GM12878 (cell line): Measurements from ENCODE around the gene FGFR1OP2. TPM values are rescaled to one million over a fixed set of nuclear protein-coding genes. Genes with fewer than 3 reads are reported as not detected.

Experiments used
- ATAC-seq: fragments of 200-7000 bp; cut with Tn5 transposase; 3 replicates; pipeline ENCODE4 v1.9.1; 2020; ENCODE audit warnings: mild to moderate bottlenecking, moderate library complexity
- BruUV-seq: library from RNA; stranded (reverse); fragments of 400-500 nt; replicated peaks from 2 replicates; lab custom pipeline; 2021; lab: Mats Ljungman, UMichigan
- CTCF ChIA-PET: fragments of 300-600 bp; sonication (Branson Sonifier 250); formaldehyde crosslinking; extraction: SDS; loops from one replicate; lab custom pipeline; 2021; ENCODE audit warnings: inconsistent platforms; lab: Yijun Ruan, JAX
- POLR2A ChIA-PET: fragments of 350-600 bp; formaldehyde crosslinking; extraction: SDS; loops from one replicate; lab custom pipeline; 2021; ENCODE audit warnings: inconsistent platforms; lab: Charles Lee
- RAD21 ChIA-PET: fragments of 300-600 bp; sonication (Branson Sonifier 250); formaldehyde crosslinking; loops from one replicate; lab custom pipeline; 2023; ENCODE audit warnings: antibody characterized with exemption; ENCODE audit not compliant: unreplicated experiment; lab: Charles Lee
- SMC1A ChIA-PET: fragments of 300-600 bp; sonication (Branson Sonifier 250); formaldehyde crosslinking; loops from one replicate; lab custom pipeline; 2023; ENCODE audit not compliant: unreplicated experiment, uncharacterized antibody; lab: Charles Lee
- DNase-seq: peaks from one replicate; pipeline ENCODE4 v3.0.0-alpha.2; 2011; ENCODE audit warnings: low read depth, low spot score
- FAIRE-seq: peaks from 3 replicates; lab custom pipeline; 2011; peaks lifted over from hg19 to GRCh38; lab: Jason Lieb, UNC
- H2AFZ ChIP-seq: 2 replicates; pipeline ENCODE4 v1.6.0; 2011; ENCODE audit warnings: low read depth, low read length, control low read depth; ENCODE audit not compliant: control insufficient read depth
- H3K27ac ChIP-seq: 2 replicates; pipeline ENCODE4 v1.5.1; 2011; ENCODE audit warnings: control low read depth; ENCODE audit not compliant: control insufficient read depth, insufficient read depth
- H3K27me3 ChIP-seq, 2 experiments: replicated peaks in 1 of 2; 2 replicates each; pipeline versions ENCODE4 v1.6.0 to v1.6.1; 2011; ENCODE audit warnings: low read length in 1 of 2; ENCODE audit not compliant: control insufficient read depth in 2 of 2, insufficient read depth in 2 of 2
- H3K36me3 ChIP-seq, 2 experiments: 2 replicates each; pipeline ENCODE4 v1.5.1; 2011; ENCODE audit warnings: low read length in 1 of 2; ENCODE audit not compliant: control insufficient read depth in 2 of 2, insufficient read depth in 2 of 2
- H3K4me1 ChIP-seq: 2 replicates; pipeline ENCODE4 v1.6.1; 2011; ENCODE audit warnings: mild to moderate bottlenecking, low read length, moderate library complexity, mixed read lengths; ENCODE audit not compliant: control insufficient read depth, insufficient read depth
- H3K4me2 ChIP-seq: 2 replicates; pipeline ENCODE4 v1.6.0; 2011; ENCODE audit warnings: control low read depth; ENCODE audit not compliant: control insufficient read depth, insufficient read depth
- H3K4me3 ChIP-seq: fragments of 200-600 bp; sonication (generic); 2 replicates; pipeline ENCODE4 v1.5.1; 2016
- H3K79me2 ChIP-seq: 2 replicates; pipeline ENCODE4 v1.6.0; 2011; ENCODE audit warnings: low read length; ENCODE audit not compliant: control insufficient read depth, insufficient read depth
- H3K9ac ChIP-seq: 2 replicates; pipeline ENCODE4 v1.8.0; 2011; ENCODE audit warnings: low read length, control low read depth, mixed read lengths; ENCODE audit not compliant: control insufficient read depth, insufficient read depth
- H3K9me3 ChIP-seq: replicated peaks from 3 replicates; pipeline ENCODE4 v1.5.1; 2011; ENCODE audit warnings: mild to moderate bottlenecking, low read length; ENCODE audit not compliant: control insufficient read depth, insufficient read depth
- H4K20me1 ChIP-seq: 2 replicates; pipeline ENCODE4 v1.6.0; 2011; ENCODE audit not compliant: control insufficient read depth, insufficient read depth
- BCL11A ChIP-seq: IDR thresholded peaks from 2 replicates; pipeline ENCODE4 v1.6.1; 2011; ENCODE audit warnings: low read depth, low read length
- ELK1 ChIP-seq: IDR thresholded peaks from 2 replicates; pipeline ENCODE4 v1.6.1; 2012; ENCODE audit warnings: low read depth, low read length, improper control_type of control experiment
- IRF4 ChIP-seq: IDR thresholded peaks from 2 replicates; pipeline ENCODE4 v1.6.1; 2011; ENCODE audit warnings: low read depth, low read length
- MXI1 ChIP-seq: fragments of 150-350 bp; IDR thresholded peaks from 2 replicates; pipeline ENCODE4 v1.6.1; 2011; ENCODE audit warnings: low read depth, mild to moderate bottlenecking, inconsistent platforms, low read length, improper control_type of control experiment
- NBN ChIP-seq: fragments of 450-650 bp; IDR thresholded peaks from 2 replicates; pipeline ENCODE4 v1.6.1; 2016
- RAD21 ChIP-seq: IDR thresholded peaks from 2 replicates; pipeline ENCODE4 v1.6.1; 2011; ENCODE audit warnings: mild to moderate bottlenecking, low read depth, low read length, moderate library complexity; ENCODE audit not compliant: insufficient read depth
- RAD51 ChIP-seq: fragments of 450-650 bp; IDR thresholded peaks from 2 replicates; pipeline ENCODE4 v1.6.1; 2016; ENCODE audit warnings: moderate library complexity, mild to moderate bottlenecking, inconsistent platforms
- RELB ChIP-seq: fragments of 450-650 bp; IDR thresholded peaks from 2 replicates; pipeline ENCODE4 v1.6.1; 2017; ENCODE audit warnings: low read depth, mild to moderate bottlenecking, moderate library complexity
- SMC3 ChIP-seq: IDR thresholded peaks from 2 replicates; pipeline ENCODE4 v1.6.1; 2011; ENCODE audit warnings: low read length, improper control_type of control experiment, borderline replicate concordance
- WGBS: methylation state at CpG from one replicate; pipeline ENCODE4 v1.1.6; 2016; ENCODE audit warnings: low lambda C conversion rate; ENCODE audit not compliant: insufficient replicate concordance, insufficient coverage; ENCODE audit errors: missing lambda C conversion rate; 5-methylcytosine and 5-hydroxymethylcytosine counted together
- in situ Hi-C: fragments of 300-500 bp; cut with MboI; formaldehyde crosslinking; loops from 9 replicates; pipeline ENCODE4 v1.14.3; 2018; ENCODE audit warnings: mixed read lengths
- intact Hi-C: fragments of 100-400 bp; cut with micrococcal nuclease; formaldehyde crosslinking; loops from one replicate; pipeline ENCODE4 v1.14.2; 2022; ENCODE audit not compliant: unreplicated experiment
- polyA plus RNA-seq, 11 experiments: library from polyadenylated mRNA; depleted of rRNA in 4 of 11; unstranded in 6 of 11; stranded (reverse) in 5 of 11; fragments of >200 nt; fragmentation: Nextera tagmentation in 4 of 11; fragmentation: Illumina TruSeq in 1 of 11; extraction: Ambion mirVana in 4 of 11; extraction: Trizol in 1 of 11; gene quantifications; 1 replicate in 1 of 11; 2 replicates in 10 of 11; pipeline versions ENCODE4 v1.2.1 to v1.2.3, GENCODE V29; 2011 to 2016; ENCODE audit warnings: inconsistent platforms in 2 of 11, missing spikeins in 2 of 11, low read depth in 1 of 11
- total RNA-seq, 4 experiments: library from RNA; depleted of rRNA in 3 of 4; stranded (reverse); fragments of >200 nt in 3 of 4; fragmentation: Illumina TruSeq in 1 of 4; extraction: Trizol in 1 of 4; gene quantifications; 2 replicates each; pipeline versions ENCODE4 v1.2.1 to v1.2.3, GENCODE V29; 2013 to 2021
- TF ChIP-seq, protein P1 (sequence below): fragments of 150-350 bp; IDR thresholded peaks from 2 replicates; pipeline ENCODE4 v1.6.1; 2016; ENCODE audit warnings: low read depth, low read length

The FGFR1OP2 gene
- total and polyA plus RNA-seq, 10 of the 15 experiments (the other 5 are each of a cell fraction or from before 2014, with no cell fraction given): 28.5 to 59.1 (median 38.3) TPM

DNA sequence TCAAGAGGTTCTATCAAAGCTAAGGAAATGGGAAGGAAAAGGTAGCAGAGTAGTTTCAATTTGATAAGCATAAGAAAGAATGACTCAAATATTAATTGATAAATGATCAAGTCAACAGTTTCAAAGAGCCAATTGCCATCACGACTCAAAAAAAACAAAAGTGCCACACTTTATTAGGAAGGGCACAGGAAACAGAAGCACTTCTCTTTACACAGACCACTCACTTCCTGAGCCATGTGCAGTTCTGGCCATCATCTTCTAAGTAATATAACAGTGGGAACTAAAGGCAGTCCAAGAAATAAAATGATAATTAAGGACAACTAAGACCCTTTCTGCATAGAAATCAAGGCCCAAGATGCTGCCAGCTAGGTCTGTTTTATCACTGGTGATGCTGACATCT is 62.7 kb downstream of the FGFR1OP2 start:
- Histone ChIP-seq H3K9me3 (no peaks in the 10 kb centered on the region; the same call in 2 of the 3 replicates), H2AFZ (no peak overlapping the region), H3K79me2 (peaks cover 28% of the 10 kb centered on the region), H3K27ac (no peak overlapping the region), H3K9ac (no peak overlapping the region), H3K4me1 (no peaks in the 10 kb centered on the region; the same call in 1 of the 2 replicates), H3K36me3 (peaks cover 4 to 18% of the 10 kb centered on the region in 2 experiments; a peak in 2 of 4 replicates), H4K20me1 (no peaks in the 10 kb centered on the region), H3K27me3 (no peaks in the 10 kb centered on the region), H3K4me2 (no peak overlapping the region), H3K4me3 (no peak overlapping the region)
- no TSS peak for BruUV-seq
- in situ Hi-C loops (no loop called here), intact Hi-C loops (no loop called here)
- FAIRE-seq (no peak), ATAC-seq (no peak), DNase-seq (no peak)
- POLR2A ChIA-PET: interaction anchor here (1.6 kb wide), 1 partner anchor 12 kb away, joined by 4 read pairs; no protein-coding TSS in a partner anchor
- CTCF ChIA-PET: interaction anchor here (0.8 to 1.2 kb wide), 3 partner anchors 8 to 299 kb away, joined by 3 to 7 read pairs (median 4); no protein-coding TSS in a partner anchor
- RAD21 ChIA-PET: interaction anchor here (0.9 to 1.5 kb wide), 3 partner anchors 10 to 155 kb away, joined by 3 to 4 read pairs (median 3); no protein-coding TSS in a partner anchor
- no peak for TF ChIP-seq ELK1
- no peak for TF ChIP-seq BCL11A
- 0% methylated on average over 1 of the region's 1 CpG for WGBS
- SMC1A ChIA-PET: interaction anchor here (0.7 to 4.6 kb wide), 9 partner anchors 8 to 221 kb away, joined by 3 to 26 read pairs (median 5); partner anchors contain the start of gene TM7SF3

GRCh38 chr12:27001663-27002062 is 63.4 kb downstream of the FGFR1OP2 start:
- SMC1A ChIA-PET: interaction anchor here (0.7 to 4.6 kb wide), 8 partner anchors 9 to 304 kb away, joined by 3 to 26 read pairs (median 5); partner anchors contain the start of gene TM7SF3
- in situ Hi-C loops (no loop called here), intact Hi-C loops (no loop called here)
- Histone ChIP-seq H3K9me3 (no peaks in the 10 kb centered on the region; the same call in 2 of the 3 replicates), H3K9ac (no peak overlapping the region), H3K4me2 (no peak overlapping the region), H3K79me2 (peaks cover 33% of the 10 kb centered on the region), H3K27me3 (no peaks in the 10 kb centered on the region), H3K4me3 (no peak overlapping the region), H4K20me1 (no peaks in the 10 kb centered on the region), H3K36me3 (peaks cover 4 to 16% of the 10 kb centered on the region in 2 experiments; a peak in 2 of 4 replicates), H3K4me1 (no peaks in the 10 kb centered on the region; the same call in 1 of the 2 replicates), H3K27ac (no peak overlapping the region), H2AFZ (no peak overlapping the region)
- DNase-seq (no peak), FAIRE-seq (no peak), ATAC-seq (no peak)
- WGBS: 97% methylated on average over 5 of the region's 5 CpGs
- POLR2A ChIA-PET: interaction anchor here (1.2 to 1.6 kb wide), 2 partner anchors 9 to 11 kb away, joined by 3 to 4 read pairs; no protein-coding TSS in a partner anchor
- RAD21 ChIA-PET: interaction anchor here (0.9 to 3.6 kb wide), 4 partner anchors 9 to 156 kb away, joined by 3 to 27 read pairs (median 4); partner anchors contain the start of gene TM7SF3
- CTCF ChIA-PET: interaction anchor here (1.2 to 3.5 kb wide), 3 partner anchors 9 to 14 kb away, joined by 4 to 14 read pairs (median 8); no protein-coding TSS in a partner anchor
- no TSS peak for BruUV-seq
- TF ChIP-seq MXI1: no peak
- no peak for TF ChIP-seq RAD51
- TF ChIP-seq RELB: no peak
- TF ChIP-seq, protein P1, sequence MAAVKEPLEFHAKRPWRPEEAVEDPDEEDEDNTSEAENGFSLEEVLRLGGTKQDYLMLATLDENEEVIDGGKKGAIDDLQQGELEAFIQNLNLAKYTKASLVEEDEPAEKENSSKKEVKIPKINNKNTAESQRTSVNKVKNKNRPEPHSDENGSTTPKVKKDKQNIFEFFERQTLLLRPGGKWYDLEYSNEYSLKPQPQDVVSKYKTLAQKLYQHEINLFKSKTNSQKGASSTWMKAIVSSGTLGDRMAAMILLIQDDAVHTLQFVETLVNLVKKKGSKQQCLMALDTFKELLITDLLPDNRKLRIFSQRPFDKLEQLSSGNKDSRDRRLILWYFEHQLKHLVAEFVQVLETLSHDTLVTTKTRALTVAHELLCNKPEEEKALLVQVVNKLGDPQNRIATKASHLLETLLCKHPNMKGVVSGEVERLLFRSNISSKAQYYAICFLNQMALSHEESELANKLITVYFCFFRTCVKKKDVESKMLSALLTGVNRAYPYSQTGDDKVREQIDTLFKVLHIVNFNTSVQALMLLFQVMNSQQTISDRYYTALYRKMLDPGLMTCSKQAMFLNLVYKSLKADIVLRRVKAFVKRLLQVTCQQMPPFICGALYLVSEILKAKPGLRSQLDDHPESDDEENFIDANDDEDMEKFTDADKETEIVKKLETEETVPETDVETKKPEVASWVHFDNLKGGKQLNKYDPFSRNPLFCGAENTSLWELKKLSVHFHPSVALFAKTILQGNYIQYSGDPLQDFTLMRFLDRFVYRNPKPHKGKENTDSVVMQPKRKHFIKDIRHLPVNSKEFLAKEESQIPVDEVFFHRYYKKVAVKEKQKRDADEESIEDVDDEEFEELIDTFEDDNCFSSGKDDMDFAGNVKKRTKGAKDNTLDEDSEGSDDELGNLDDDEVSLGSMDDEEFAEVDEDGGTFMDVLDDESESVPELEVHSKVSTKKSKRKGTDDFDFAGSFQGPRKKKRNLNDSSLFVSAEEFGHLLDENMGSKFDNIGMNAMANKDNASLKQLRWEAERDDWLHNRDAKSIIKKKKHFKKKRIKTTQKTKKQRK: no peak
- no peak for TF ChIP-seq RAD21
- TF ChIP-seq SMC3: no peak
- no peak for TF ChIP-seq IRF4
- TF ChIP-seq NBN: no peak
